NB4 (cell line): ENCODE measurements around the gene GPC3.

ENCODE experiments used
- CTCF ChIP-seq: IDR thresholded peaks from one replicate; pipeline ENCODE4 v1.5.1; 2012; ENCODE audit warnings: low read depth, low read length
- POLR2A ChIP-seq: IDR thresholded peaks from 2 replicates; pipeline ENCODE4 v1.6.1; 2011; ENCODE audit warnings: mild to moderate bottlenecking; ENCODE audit not compliant: insufficient read length; ENCODE audit errors: extremely low read depth

GRCh38 chrX:133926099-133926498 is 59.3 kb downstream of the GPC3 start:
- TF ChIP-seq POLR2A (no peak), CTCF (no peak)
